GM03348 (cell line): Measurements from ENCODE around the gene CCNY.
"Not testable (repeated sequence)": the region's sequence is repeated elsewhere in the genome, so short reads cannot be mapped to it uniquely, and the experiment has no call there.

Experiments
- DNase-seq: peaks from one replicate; pipeline ENCODE4 v3.0.0; 2012; ENCODE audit warnings: low spot score

Gene CCNY

GRCh38 chr10:35336084-35336831, at the start of gene CCNY:
CCNY (plus strand) TSS chr10:35336509; CDS start chr10:35337054, 545 bp downstream.
- DNase-seq: peak; percentile 94

- DNase-seq: no peak
These were observed 47.1 kb upstream of the CCNY start for GRCh38 chr10:35289198-35289597.

GRCh38 chr10:35294506-35294905, 41.8 kb upstream of the CCNY start:
- no peak for DNase-seq

GRCh38 chr10:35299016-35299415, 37.3 kb upstream of the CCNY start:
- DNase-seq: no peak

- DNase-seq: peak; percentile 88
These were observed 36.1 kb upstream of the CCNY start for GRCh38 chr10:35300063-35300699.

GRCh38 chr10:35304649-35305048, 31.7 kb upstream of the CCNY start:
- DNase-seq: no peak

GRCh38 chr10:35306852-35307251, 29.5 kb upstream of the CCNY start:
- no peak for DNase-seq

- peak; percentile 34 for DNase-seq
These were observed 29.0 kb upstream of the CCNY start for GRCh38 chr10:35307297-35307696.

- no peak for DNase-seq
These were observed 27.5 kb upstream of the CCNY start for GRCh38 chr10:35308809-35309208.

- not testable (repeated sequence) for DNase-seq
These were observed 22.2 kb upstream of the CCNY start for GRCh38 chr10:35314142-35314541.

GRCh38 chr10:35315235-35315634, 21.1 kb upstream of the CCNY start:
- not testable (repeated sequence) for DNase-seq

- no peak for DNase-seq
These were observed 19.9 kb upstream of the CCNY start for GRCh38 chr10:35316218-35316967.

- no peak for DNase-seq
These were observed 17.8 kb upstream of the CCNY start for GRCh38 chr10:35318551-35318950.

- no peak for DNase-seq
These were observed 16.0 kb upstream of the CCNY start for GRCh38 chr10:35320341-35320740.

GRCh38 chr10:35322636-35323035, 13.7 kb upstream of the CCNY start:
- no peak for DNase-seq

- DNase-seq: peak; percentile 50
These were observed 12.1 kb upstream of the CCNY start for GRCh38 chr10:35324196-35324595.

- no peak for DNase-seq
These were observed 9.7 kb upstream of the CCNY start for GRCh38 chr10:35326466-35327235.

- no peak for DNase-seq
These were observed 8.4 kb upstream of the CCNY start for GRCh38 chr10:35327790-35328403.

- peak; percentile 26 for DNase-seq
These were observed 7.8 kb upstream of the CCNY start for GRCh38 chr10:35328404-35329037.

GRCh38 chr10:35329520-35329919, 6.8 kb upstream of the CCNY start:
- DNase-seq: no peak
